H1 (cell line): Measurements from ENCODE around the gene GLIPR1. TPM values are rescaled to one million over a fixed set of nuclear protein-coding genes. Genes with fewer than 3 reads are reported as not detected.

Source experiments
- CTCF ChIA-PET: fragments of 300-600 bp; sonication (Branson Sonifier 250); formaldehyde crosslinking; loops from one replicate; lab custom pipeline; 2021; ENCODE audit not compliant: partially characterized antibody; lab: Charles Lee
- POLR2A ChIA-PET: fragments of 300-600 bp; sonication (Branson Sonifier 250); formaldehyde crosslinking; loops from one replicate; lab custom pipeline; 2021; ENCODE audit warnings: inconsistent platforms; ENCODE audit not compliant: partially characterized antibody; lab: Charles Lee
- DNase-seq, 2 experiments: peaks; one replicate each; pipeline versions ENCODE4 v3.0.0 to v3.0.0-alpha.2; 2010 to 2022; ENCODE audit warnings: low spot score in 2 of 2, low read depth in 1 of 2, mixed read lengths in 1 of 2
- FAIRE-seq: peaks from 2 replicates; lab custom pipeline; 2011; peaks lifted over from hg19 to GRCh38; lab: Jason Lieb, UNC
- H2AFZ ChIP-seq: 2 replicates; pipeline ENCODE4 v1.8.1; 2012; ENCODE audit warnings: low read length, inconsistent platforms
- H2AK5ac ChIP-seq: 2 replicates; pipeline ENCODE4 v1.6.1; 2013; ENCODE audit warnings: low read depth, low read length
- H2BK120ac ChIP-seq: replicated peaks from 2 replicates; pipeline ENCODE3; 2013; ENCODE audit warnings: low read depth, low read length, inconsistent platforms
- H2BK12ac ChIP-seq: 2 replicates; pipeline ENCODE4 v1.6.1; 2013; ENCODE audit warnings: low read depth, low read length
- H2BK15ac ChIP-seq: 2 replicates; pipeline ENCODE4 v1.6.1; 2013; ENCODE audit warnings: low read length
- H2BK20ac ChIP-seq: 2 replicates; pipeline ENCODE4 v1.6.1; 2013; ENCODE audit warnings: low read length
- H2BK5ac ChIP-seq: 2 replicates; pipeline ENCODE4 v1.6.1; 2013; ENCODE audit warnings: low read depth, low read length
- H3K14ac ChIP-seq: 2 replicates; pipeline ENCODE4 v1.6.1; 2013; ENCODE audit warnings: inconsistent platforms; ENCODE audit not compliant: insufficient read length
- H3K18ac ChIP-seq: 2 replicates; pipeline ENCODE4 v1.6.1; 2013; ENCODE audit warnings: low read length; ENCODE audit errors: extremely low read depth
- H3K23ac ChIP-seq: 2 replicates; pipeline ENCODE4 v1.6.1; 2013; ENCODE audit warnings: inconsistent platforms; ENCODE audit not compliant: insufficient read length
- H3K23me2 ChIP-seq: 2 replicates; pipeline ENCODE4 v1.6.1; 2013; ENCODE audit warnings: low read depth, low read length
- H3K27ac ChIP-seq: 2 replicates; pipeline ENCODE4 v1.6.1; 2011; ENCODE audit warnings: low read depth, low read length, inconsistent platforms
- H3K27me3 ChIP-seq, 4 experiments: replicated peaks in 1 of 4; 1 replicate in 1 of 4; 2 replicates in 3 of 4; pipeline versions ENCODE4 v1.6.1 to v1.8.1; 2011 to 2013; ENCODE audit warnings: low read length in 3 of 4, mild to moderate bottlenecking in 3 of 4, inconsistent platforms in 2 of 4, mixed read lengths in 2 of 4, moderate library complexity in 1 of 4; ENCODE audit not compliant: control insufficient read depth in 3 of 4, insufficient read depth in 3 of 4; ENCODE audit errors: extremely low read depth in 1 of 4
- H3K36me3 ChIP-seq, 4 experiments: 2 replicates each; pipeline versions ENCODE4 v1.6.1 to v1.8.1; 2011 to 2013; ENCODE audit warnings: mild to moderate bottlenecking in 4 of 4, low read length in 3 of 4, moderate library complexity in 2 of 4, control low read depth in 1 of 4, inconsistent platforms in 1 of 4; ENCODE audit not compliant: insufficient read depth in 4 of 4, control insufficient read depth in 2 of 4
- H3K4ac ChIP-seq: replicated peaks from 2 replicates; pipeline ENCODE3; 2013; ENCODE audit warnings: low read length, low read depth, mixed read lengths, inconsistent platforms; ENCODE audit not compliant: insufficient read length
- H3K4me1 ChIP-seq, 4 experiments: replicated peaks in 1 of 4; 1 replicate in 1 of 4; 2 replicates in 3 of 4; pipeline versions ENCODE4 v1.6.1 to v1.8.1; 2011 to 2013; ENCODE audit warnings: low read length in 3 of 4, inconsistent platforms in 2 of 4, mixed read lengths in 1 of 4; ENCODE audit not compliant: insufficient read depth in 4 of 4, control insufficient read depth in 3 of 4
- H3K4me2 ChIP-seq, 2 experiments: 2 replicates each; pipeline versions ENCODE4 v1.6.1 to v1.8.1; 2011 to 2013; ENCODE audit warnings: low read depth in 2 of 2, low read length in 2 of 2, control low read depth in 1 of 2, inconsistent platforms in 1 of 2, mild to moderate bottlenecking in 1 of 2; ENCODE audit not compliant: insufficient read depth in 1 of 2
- H3K4me3 ChIP-seq, 4 experiments: fragments of 200-600, 300-600 bp in 1 of 4; sonication (generic), shearing (Covaris generic), sonication (Bioruptor Twin) in 1 of 4; 2 replicates each; pipeline versions ENCODE4 v1.5.1 to v1.8.1; 2011 to 2016; ENCODE audit warnings: low read length in 4 of 4, low read depth in 3 of 4, control low read depth in 2 of 4, inconsistent platforms in 2 of 4, mild to moderate bottlenecking in 2 of 4, mixed read lengths in 1 of 4, moderate library complexity in 1 of 4; ENCODE audit not compliant: insufficient read depth in 2 of 4; ENCODE audit errors: extremely low read depth in 1 of 4
- H3K56ac ChIP-seq: replicated peaks from 2 replicates; pipeline ENCODE3; 2013; ENCODE audit warnings: low read depth, mild to moderate bottlenecking, mixed read lengths, low read length, inconsistent platforms; ENCODE audit not compliant: insufficient read length
- H3K79me1 ChIP-seq: 2 replicates; pipeline ENCODE4 v1.6.1; 2013; ENCODE audit warnings: low read depth, low read length, control low read depth
- H3K79me2 ChIP-seq, 2 experiments: 2 replicates each; pipeline versions ENCODE4 v1.6.1 to v1.8.1; 2012 to 2013; ENCODE audit warnings: low read length in 2 of 2, mild to moderate bottlenecking in 2 of 2, inconsistent platforms in 1 of 2; ENCODE audit not compliant: insufficient read depth in 2 of 2, control insufficient read depth in 1 of 2
- H3K9ac ChIP-seq, 4 experiments: replicated peaks in 1 of 4; 1 replicate in 1 of 4; 2 replicates in 3 of 4; pipeline versions ENCODE4 v1.6.1 to v1.8.1; 2011 to 2013; ENCODE audit warnings: low read depth in 3 of 4, low read length in 3 of 4, control low read depth in 2 of 4, mild to moderate bottlenecking in 2 of 4, moderate library complexity in 2 of 4, inconsistent platforms in 1 of 4; ENCODE audit errors: extremely low read depth in 1 of 4
- H3K9me3 ChIP-seq, 2 experiments: 2 replicates each; pipeline versions ENCODE4 v1.6.1 to v1.8.1; 2012 to 2013; ENCODE audit warnings: mild to moderate bottlenecking in 2 of 2, moderate library complexity in 2 of 2, control low read depth in 1 of 2, inconsistent platforms in 1 of 2, low read depth in 1 of 2, low read length in 1 of 2, mixed read lengths in 1 of 2; ENCODE audit not compliant: insufficient read depth in 2 of 2
- H4K20me1 ChIP-seq, 2 experiments: replicated peaks in 1 of 2; 2 replicates each; pipeline versions ENCODE3 to v1.8.1; 2011 to 2013; ENCODE audit warnings: inconsistent platforms in 2 of 2, low read length in 2 of 2, mild to moderate bottlenecking in 1 of 2; ENCODE audit not compliant: insufficient read depth in 2 of 2, control insufficient read depth in 1 of 2
- H4K5ac ChIP-seq: 2 replicates; pipeline ENCODE4 v1.6.1; 2013; ENCODE audit warnings: low read length, low read depth, mixed read lengths, inconsistent platforms; ENCODE audit not compliant: insufficient read length
- H4K8ac ChIP-seq: 2 replicates; pipeline ENCODE4 v1.8.0; 2013; ENCODE audit warnings: mild to moderate bottlenecking, moderate library complexity, low read length, inconsistent platforms; ENCODE audit not compliant: insufficient read depth; ENCODE audit errors: extremely low read depth
- H4K91ac ChIP-seq: replicated peaks from 2 replicates; pipeline ENCODE3; 2013; ENCODE audit warnings: low read length, mixed read lengths, inconsistent platforms; ENCODE audit not compliant: insufficient read length
- BCL11A ChIP-seq, 2 experiments: IDR thresholded peaks; one replicate each; pipeline ENCODE4 v1.6.1; 2011; ENCODE audit warnings: low read depth in 2 of 2, low read length in 2 of 2, mild to moderate bottlenecking in 2 of 2
- CBX5 ChIP-seq: fragments of 300-800, 300-1000 bp; sonication (generic); IDR thresholded peaks from 2 replicates; pipeline ENCODE4 v1.7.1; 2016; ENCODE audit warnings: antibody characterized with exemption, low read length, low read depth
- CBX8 ChIP-seq: fragments of 300-800, 300-1000 bp; sonication (generic); IDR thresholded peaks from 2 replicates; pipeline ENCODE4 v1.7.1; 2016; ENCODE audit warnings: low read depth, low read length, borderline replicate concordance
- CHD1 ChIP-seq: IDR thresholded peaks from 2 replicates; pipeline ENCODE4 v1.6.1; 2012; ENCODE audit warnings: low read depth, low read length, improper control_type of control experiment
- CHD2 ChIP-seq: IDR thresholded peaks from 2 replicates; pipeline ENCODE4 v1.6.1; 2012; ENCODE audit warnings: low read length, improper control_type of control experiment
- CTBP2 ChIP-seq: IDR thresholded peaks from 2 replicates; pipeline ENCODE4 v1.7.0; 2011; ENCODE audit warnings: borderline replicate concordance, mild to moderate bottlenecking, moderate library complexity, mixed read lengths, low read length; ENCODE audit not compliant: insufficient read depth, insufficient read length
- GABPA ChIP-seq: IDR thresholded peaks from 2 replicates; pipeline ENCODE4 v1.6.1; 2011; ENCODE audit warnings: mild to moderate bottlenecking, low read length, moderate library complexity, borderline replicate concordance; ENCODE audit not compliant: insufficient read depth
- JUN ChIP-seq: IDR thresholded peaks from 2 replicates; pipeline ENCODE4 v1.6.1; 2011; ENCODE audit warnings: low read depth, mild to moderate bottlenecking, improper control_type of control experiment, low read length
- NANOG ChIP-seq: IDR thresholded peaks from 2 replicates; pipeline ENCODE4 v1.6.1; 2011; ENCODE audit warnings: low read length, low read depth, mild to moderate bottlenecking, inconsistent platforms; ENCODE audit not compliant: insufficient read depth, poor library complexity, severe bottlenecking
- SIN3A ChIP-seq, 2 experiments: IDR thresholded peaks in 1 of 2; conservative IDR thresholded peaks in 1 of 2; 2 replicates each; pipeline ENCODE4 v1.6.1; 2011 to 2012; ENCODE audit warnings: low read length in 2 of 2, improper control_type of control experiment in 1 of 2, low read depth in 1 of 2, mild to moderate bottlenecking in 1 of 2
- SIRT6 ChIP-seq: IDR thresholded peaks from one replicate; pipeline ENCODE4 v1.7.1; 2012; ENCODE audit warnings: low read length, inconsistent platforms
- WGBS, 2 experiments: shearing (Covaris generic) in 1 of 2; methylation state at CpG; one replicate each; pipeline versions ENCODE4 v1.1.6 to v1.1.7; 2013 to 2015; ENCODE audit warnings: low lambda C conversion rate in 2 of 2, mixed read lengths in 2 of 2, inconsistent platforms in 1 of 2, low coverage in 1 of 2, missing lambda C conversion rate in 1 of 2; ENCODE audit not compliant: insufficient replicate concordance in 2 of 2, insufficient coverage in 1 of 2, insufficient read length in 1 of 2; ENCODE audit errors: extremely low coverage in 1 of 2, missing lambda C conversion rate in 1 of 2; 5-methylcytosine and 5-hydroxymethylcytosine counted together
- polyA plus RNA-seq, 7 experiments: library from polyadenylated mRNA; depleted of rRNA in 3 of 7; stranded (reverse) in 5 of 7; unstranded in 2 of 7; fragments of >200 nt in 5 of 7; fragments of 200-250 nt in 2 of 7; gene quantifications; 1 replicate in 5 of 7; 2 replicates in 1 of 7; 4 replicates in 1 of 7; pipeline versions ENCODE4 v1.2.1 to v1.2.3, GENCODE V29; 2011 to 2013; ENCODE audit warnings: missing spikeins in 2 of 7, mixed read lengths in 2 of 7
- total RNA-seq: library from RNA; stranded (reverse); fragmentation: NEBNext Ultra II Directional; extraction: Animal tissue kit (Norgen Biotek cat#: 25700); gene quantifications from 2 replicates; pipeline ENCODE4 v1.2.1, GENCODE V29; 2021
- TF ChIP-seq, protein P1 (sequence below): IDR thresholded peaks from 2 replicates; pipeline ENCODE4 v1.6.1; 2012; ENCODE audit warnings: low read length, inconsistent platforms

GLIPR1 gene
- total and polyA plus RNA-seq, 2 of the 8 experiments (the other 6 are each of a cell fraction or from before 2014, with no cell fraction given) = 0.23 to 1.5 TPM

DNA sequence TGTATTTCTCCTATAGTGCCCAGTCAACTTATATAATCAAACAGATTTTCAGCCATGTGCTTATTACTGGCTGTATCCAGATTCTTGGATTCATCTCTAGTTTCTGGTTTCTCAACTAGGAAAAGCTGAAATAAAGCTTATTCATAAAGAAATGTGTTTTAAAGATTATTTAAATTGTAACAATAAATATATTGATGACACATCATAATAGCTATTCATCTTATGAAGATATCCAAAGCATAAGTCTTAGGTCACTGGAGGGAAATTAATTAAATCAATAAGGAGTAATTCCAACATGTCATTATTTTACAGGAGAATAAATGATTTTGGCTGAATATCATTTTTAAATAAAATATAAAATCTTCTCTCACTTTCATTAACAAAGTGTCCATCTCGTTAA is 63.0 kb downstream of the GLIPR1 start:
- Histone ChIP-seq H3K79me1 (no peaks in the 10 kb centered on the region), H3K14ac (no peak overlapping the region), H2AFZ (no peak overlapping the region), H4K20me1 (no peaks in the 10 kb centered on the region), H2BK20ac (no peak overlapping the region), H3K23ac (no peak overlapping the region), H4K8ac (no peak overlapping the region), H2BK120ac (no peak overlapping the region), H3K27me3 (no peaks in the 10 kb centered on the region), H3K4me3 (no peak overlapping the region), H3K9me3 (no peaks in the 10 kb centered on the region), H3K27ac (no peak overlapping the region), H3K36me3 (no peaks in the 10 kb centered on the region), H3K18ac (no peak overlapping the region), H3K9ac (no peak overlapping the region), H2BK5ac (no peak overlapping the region), H2BK12ac (no peak overlapping the region), H4K5ac (no peak overlapping the region), H3K56ac (no peak overlapping the region), H3K79me2 (no peaks in the 10 kb centered on the region), H3K4me1 (peaks cover 0 to 5% (median 0%) of the 10 kb centered on the region in 4 experiments; a peak in 2 of 7 replicates), H3K4ac (no peak overlapping the region), H3K4me2 (no peak overlapping the region), H3K23me2 (no peaks in the 10 kb centered on the region), H2BK15ac (no peak overlapping the region), H4K91ac (no peak overlapping the region), H2AK5ac (no peak overlapping the region)
- FAIRE-seq = no peak
- WGBS, 2 experiments = 81% methylated on average over 1 of the region's 1 CpG; no CpG with 5 or more reads in 1 of the 2 experiments
- no peak for DNase-seq
- ChIA-PET POLR2A (no interaction called here), CTCF (interaction anchor here (0.8 to 2.6 kb wide), 3 partner anchors 9 to 56 kb away, joined by 3 to 22 read pairs (median 4); no protein-coding TSS in a partner anchor)
- TF ChIP-seq JUN = no peak
- TF ChIP-seq CBX8 = no peak
- no peak for TF ChIP-seq GABPA
- no peak for TF ChIP-seq SIN3A (conservative IDR thresholded peaks at IDR 0.05 in 1 of 2, IDR thresholded peaks at IDR 0.05 in 1 of 2; ENCODE audit: low read depth in 1 of 2, low read length in 2 of 2)
- TF ChIP-seq CTBP2 = no peak
- TF ChIP-seq BCL11A (IDR thresholded peaks at IDR 0.05; ENCODE audit: low read depth in 2 of 2, low read length in 2 of 2) = no peak
- no peak for TF ChIP-seq CHD1
- TF ChIP-seq CHD2 = no peak
- TF ChIP-seq, protein P1, sequence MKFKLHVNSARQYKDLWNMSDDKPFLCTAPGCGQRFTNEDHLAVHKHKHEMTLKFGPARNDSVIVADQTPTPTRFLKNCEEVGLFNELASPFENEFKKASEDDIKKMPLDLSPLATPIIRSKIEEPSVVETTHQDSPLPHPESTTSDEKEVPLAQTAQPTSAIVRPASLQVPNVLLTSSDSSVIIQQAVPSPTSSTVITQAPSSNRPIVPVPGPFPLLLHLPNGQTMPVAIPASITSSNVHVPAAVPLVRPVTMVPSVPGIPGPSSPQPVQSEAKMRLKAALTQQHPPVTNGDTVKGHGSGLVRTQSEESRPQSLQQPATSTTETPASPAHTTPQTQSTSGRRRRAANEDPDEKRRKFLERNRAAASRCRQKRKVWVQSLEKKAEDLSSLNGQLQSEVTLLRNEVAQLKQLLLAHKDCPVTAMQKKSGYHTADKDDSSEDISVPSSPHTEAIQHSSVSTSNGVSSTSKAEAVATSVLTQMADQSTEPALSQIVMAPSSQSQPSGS = no peak
- no peak for TF ChIP-seq SIRT6
- no peak for TF ChIP-seq NANOG
- no peak for TF ChIP-seq CBX5
